Endothelial cell of umbilical vein (primary cell): Measurements from ENCODE around the gene TET1.

Source experiments
- CTCF ChIP-seq, 2 donors: IDR thresholded peaks; 1 replicate in 1 of 2; 2 replicates in 1 of 2; pipeline ENCODE4 v1.5.1; 2011; ENCODE audit warnings: low read length in 2 of 2, mild to moderate bottlenecking in 2 of 2, moderate library complexity in 2 of 2, control low read depth in 1 of 2, inconsistent platforms in 1 of 2, low read depth in 1 of 2; ENCODE audit not compliant: insufficient read depth in 1 of 2; ENCODE audit errors: extremely low read depth in 1 of 2
- EZH2 ChIP-seq: IDR thresholded peaks from 2 replicates; pipeline ENCODE4 v1.6.1; 2012; ENCODE audit warnings: borderline replicate concordance, low read depth, mild to moderate bottlenecking, moderate library complexity, low read length, inconsistent platforms; ENCODE audit not compliant: severe bottlenecking
- GATA2 ChIP-seq: IDR thresholded peaks from 2 replicates; pipeline ENCODE4 v1.7.0; 2011; ENCODE audit warnings: low read depth, mild to moderate bottlenecking, moderate library complexity, mixed read lengths, low read length; ENCODE audit not compliant: insufficient read length, insufficient read depth
- JUN ChIP-seq: IDR thresholded peaks from 2 replicates; pipeline ENCODE4 v1.6.1; 2011; ENCODE audit warnings: borderline replicate concordance, low read depth; ENCODE audit not compliant: insufficient read length, insufficient read depth
- MAX ChIP-seq: IDR thresholded peaks from 2 replicates; pipeline ENCODE4 v1.6.1; 2011; ENCODE audit not compliant: insufficient read depth, insufficient read length
- MYC ChIP-seq: IDR thresholded peaks from one replicate; pipeline ENCODE4 v1.6.1; 2011; ENCODE audit warnings: mild to moderate bottlenecking, low read depth, low read length
- POLR2A ChIP-seq: IDR thresholded peaks from 2 replicates; pipeline ENCODE4 v1.6.1; 2012; ENCODE audit warnings: low read depth, mild to moderate bottlenecking, control low read depth, low read length
- POLR2AphosphoS5 ChIP-seq: IDR thresholded peaks from 2 replicates; pipeline ENCODE4 v1.6.1; 2012; ENCODE audit warnings: low read depth, mild to moderate bottlenecking, control low read depth, low read length, moderate library complexity; ENCODE audit not compliant: insufficient read depth

GRCh38 chr10:68668972-68669371 is 108.8 kb downstream of the TET1 start:
- TF ChIP-seq CTCF (IDR thresholded peaks at IDR 0.05; ENCODE audit: extremely low read depth in 1 of 2, insufficient read depth in 1 of 2, low read depth in 1 of 2, low read length in 2 of 2), result no peak
- TF ChIP-seq POLR2A, result no peak
- TF ChIP-seq JUN, result no peak
- TF ChIP-seq MAX, result no peak
- TF ChIP-seq EZH2, result no peak
- TF ChIP-seq POLR2AphosphoS5, result no peak
- TF ChIP-seq GATA2, result no peak
- TF ChIP-seq MYC, result no peak
